Activated CD8-positive, alpha-beta memory T cell treated with anti-CD3 and anti-CD28 coated beads, Interleukin-2, amount 50 U/mL, for 1 hour (primary cell): ENCODE measurements around the gene CNOT2.
"Not testable (repeated sequence)": the region's sequence is repeated elsewhere in the genome, so short reads cannot be mapped to it uniquely, and the experiment has no call there.

Experiments used
- DNase-seq: peaks from one replicate; pipeline ENCODE4 v3.0.0-alpha.2; 2020; ENCODE audit errors: extremely low read depth

The CNOT2 gene

GRCh38 chr12:70304684-70305555 is 61.7 kb downstream of the CNOT2 start:
- DNase-seq, result not testable (repeated sequence)

- DNase-seq, result no peak
These were observed 62.6 kb downstream of the CNOT2 start for GRCh38 chr12:70305794-70306193.

GRCh38 chr12:70306676-70307075 is 63.4 kb downstream of the CNOT2 start:
- DNase-seq, result no peak

GRCh38 chr12:70307868-70308267 is 64.6 kb downstream of the CNOT2 start:
- no peak for DNase-seq

GRCh38 chr12:70309348-70309747 is 66.1 kb downstream of the CNOT2 start:
- no peak for DNase-seq

GRCh38 chr12:70314145-70314544 is 70.9 kb downstream of the CNOT2 start:
- no peak for DNase-seq

- DNase-seq, result no peak
These were observed 74.5 kb downstream of the CNOT2 start for GRCh38 chr12:70317781-70318180.

- DNase-seq, result no peak
These were observed 76.4 kb downstream of the CNOT2 start for GRCh38 chr12:70319605-70320004.

GRCh38 chr12:70321191-70321590 is 78.0 kb downstream of the CNOT2 start:
- DNase-seq, result no peak

- DNase-seq, result no peak
These were observed 84.3 kb downstream of the CNOT2 start for GRCh38 chr12:70327541-70327940.

- no peak for DNase-seq
These were observed 86.5 kb downstream of the CNOT2 start for GRCh38 chr12:70329728-70330127.

GRCh38 chr12:70330158-70330557 is 86.9 kb downstream of the CNOT2 start:
- no peak for DNase-seq

GRCh38 chr12:70332236-70332635 is 89.0 kb downstream of the CNOT2 start:
- DNase-seq, result no peak

- no peak for DNase-seq
These were observed 91.5 kb downstream of the CNOT2 start for GRCh38 chr12:70334742-70335141.

GRCh38 chr12:70338531-70338930 is 95.3 kb downstream of the CNOT2 start:
- DNase-seq, result no peak

- DNase-seq, result no peak
These were observed 107.8 kb downstream of the CNOT2 start for GRCh38 chr12:70351076-70351475.

- no peak for DNase-seq
These were observed 110.8 kb downstream of the CNOT2 start for GRCh38 chr12:70353780-70354660.

GRCh38 chr12:70354787-70355186 is 111.6 kb downstream of the CNOT2 start:
- no peak for DNase-seq

GRCh38 chr12:70355972-70356371 is 112.7 kb downstream of the CNOT2 start:
- DNase-seq, result no peak

- DNase-seq, result no peak
These were observed 116.4 kb downstream of the CNOT2 start for GRCh38 chr12:70359458-70360197.

- DNase-seq, result no peak
These were observed 117.0 kb downstream of the CNOT2 start for GRCh38 chr12:70360218-70360617.
